Liver (tissue), 3 donors: ENCODE data around the gene PRR11.

ENCODE experiments used
- HNF4G ChIP-seq: IDR thresholded peaks from 2 replicates; pipeline ENCODE4 v1.6.1; 2016; ENCODE audit warnings: antibody characterized with exemption
- MAX ChIP-seq: IDR thresholded peaks from 2 replicates; pipeline ENCODE4 v1.6.1; 2016; ENCODE audit warnings: antibody characterized with exemption
- RAD21 ChIP-seq, 2 donors: IDR thresholded peaks; 2 replicates each; pipeline ENCODE4 v1.6.1; 2016; ENCODE audit warnings: antibody characterized with exemption in 2 of 2, mild to moderate bottlenecking in 2 of 2
- REST ChIP-seq: IDR thresholded peaks from 2 replicates; pipeline ENCODE4 v1.6.1; 2016; ENCODE audit warnings: antibody characterized with exemption, mild to moderate bottlenecking
- SP1 ChIP-seq: IDR thresholded peaks from 2 replicates; pipeline ENCODE4 v1.6.1; 2018; ENCODE audit warnings: antibody characterized with exemption, mild to moderate bottlenecking
- TAF1 ChIP-seq: conservative IDR thresholded peaks from 2 replicates; pipeline ENCODE4 v1.6.1; 2016; ENCODE audit warnings: antibody characterized with exemption, mild to moderate bottlenecking
- TF ChIP-seq, protein P1 (sequence below): fragments of 150-350 bp; IDR thresholded peaks from 2 replicates; pipeline ENCODE4 v1.5.1; 2017; ENCODE audit warnings: improper control_type of control experiment, low read depth, low read length; ENCODE audit not compliant: missing input control
- TF ChIP-seq, protein P2 (sequence below): IDR thresholded peaks from 2 replicates; pipeline ENCODE4 v1.6.1; 2016; ENCODE audit warnings: antibody characterized with exemption
- donor health status: healthy.
- donor health status: healthy.

GRCh38 chr17:59174671-59175070, 19.1 kb downstream of the PRR11 start:
- TF ChIP-seq, protein P1, sequence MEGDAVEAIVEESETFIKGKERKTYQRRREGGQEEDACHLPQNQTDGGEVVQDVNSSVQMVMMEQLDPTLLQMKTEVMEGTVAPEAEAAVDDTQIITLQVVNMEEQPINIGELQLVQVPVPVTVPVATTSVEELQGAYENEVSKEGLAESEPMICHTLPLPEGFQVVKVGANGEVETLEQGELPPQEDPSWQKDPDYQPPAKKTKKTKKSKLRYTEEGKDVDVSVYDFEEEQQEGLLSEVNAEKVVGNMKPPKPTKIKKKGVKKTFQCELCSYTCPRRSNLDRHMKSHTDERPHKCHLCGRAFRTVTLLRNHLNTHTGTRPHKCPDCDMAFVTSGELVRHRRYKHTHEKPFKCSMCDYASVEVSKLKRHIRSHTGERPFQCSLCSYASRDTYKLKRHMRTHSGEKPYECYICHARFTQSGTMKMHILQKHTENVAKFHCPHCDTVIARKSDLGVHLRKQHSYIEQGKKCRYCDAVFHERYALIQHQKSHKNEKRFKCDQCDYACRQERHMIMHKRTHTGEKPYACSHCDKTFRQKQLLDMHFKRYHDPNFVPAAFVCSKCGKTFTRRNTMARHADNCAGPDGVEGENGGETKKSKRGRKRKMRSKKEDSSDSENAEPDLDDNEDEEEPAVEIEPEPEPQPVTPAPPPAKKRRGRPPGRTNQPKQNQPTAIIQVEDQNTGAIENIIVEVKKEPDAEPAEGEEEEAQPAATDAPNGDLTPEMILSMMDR: no peak
- TF ChIP-seq RAD21 (IDR thresholded peaks at IDR 0.05) (no peak), TAF1 (no peak), REST (no peak), SP1 (no peak), HNF4G (no peak), MAX (no peak)
- TF ChIP-seq, protein P2, sequence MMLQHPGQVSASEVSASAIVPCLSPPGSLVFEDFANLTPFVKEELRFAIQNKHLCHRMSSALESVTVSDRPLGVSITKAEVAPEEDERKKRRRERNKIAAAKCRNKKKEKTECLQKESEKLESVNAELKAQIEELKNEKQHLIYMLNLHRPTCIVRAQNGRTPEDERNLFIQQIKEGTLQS: no peak
